Measurements from ENCODE around the gene SRGAP3.

GRCh38 chr3:9026320-9027045 is 223.0 kb downstream of the SRGAP3 start:
- TF ChIP-seq, protein P1, sequence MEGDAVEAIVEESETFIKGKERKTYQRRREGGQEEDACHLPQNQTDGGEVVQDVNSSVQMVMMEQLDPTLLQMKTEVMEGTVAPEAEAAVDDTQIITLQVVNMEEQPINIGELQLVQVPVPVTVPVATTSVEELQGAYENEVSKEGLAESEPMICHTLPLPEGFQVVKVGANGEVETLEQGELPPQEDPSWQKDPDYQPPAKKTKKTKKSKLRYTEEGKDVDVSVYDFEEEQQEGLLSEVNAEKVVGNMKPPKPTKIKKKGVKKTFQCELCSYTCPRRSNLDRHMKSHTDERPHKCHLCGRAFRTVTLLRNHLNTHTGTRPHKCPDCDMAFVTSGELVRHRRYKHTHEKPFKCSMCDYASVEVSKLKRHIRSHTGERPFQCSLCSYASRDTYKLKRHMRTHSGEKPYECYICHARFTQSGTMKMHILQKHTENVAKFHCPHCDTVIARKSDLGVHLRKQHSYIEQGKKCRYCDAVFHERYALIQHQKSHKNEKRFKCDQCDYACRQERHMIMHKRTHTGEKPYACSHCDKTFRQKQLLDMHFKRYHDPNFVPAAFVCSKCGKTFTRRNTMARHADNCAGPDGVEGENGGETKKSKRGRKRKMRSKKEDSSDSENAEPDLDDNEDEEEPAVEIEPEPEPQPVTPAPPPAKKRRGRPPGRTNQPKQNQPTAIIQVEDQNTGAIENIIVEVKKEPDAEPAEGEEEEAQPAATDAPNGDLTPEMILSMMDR (IDR thresholded peaks at IDR 0.05) = no peak
- TF ChIP-seq EZH2 (IDR thresholded peaks at IDR 0.05; ENCODE audit: borderline replicate concordance, insufficient read depth, low read depth, low read length, poor library complexity, severe bottlenecking) = no peak

Measured in B cell (primary cell).